ENCODE results near the gene UBR7. TPM values are rescaled to one million over a fixed set of nuclear protein-coding genes. Genes with fewer than 3 reads are reported as not detected.

Gene UBR7
- polyA plus RNA-seq, 3 donors = 39.0 to 41.8 (median 41.5) TPM

GRCh38 chr14:93245764-93246420 is 38.8 kb downstream of the UBR7 start:
- no peak for DNase-seq (ENCODE audit: low read depth in 3 of 3, low spot score in 2 of 3)

- DNase-seq (ENCODE audit: low read depth in 3 of 3, low spot score in 2 of 3) = no peak
Observed at GRCh38 chr14:93246534-93246933, 39.5 kb downstream of the UBR7 start.

- no peak for DNase-seq (ENCODE audit: low read depth in 3 of 3, low spot score in 2 of 3)
Observed at GRCh38 chr14:93249128-93249831, 42.2 kb downstream of the UBR7 start.

- DNase-seq (ENCODE audit: low read depth in 3 of 3, low spot score in 2 of 3) = no peak
Observed at GRCh38 chr14:93262446-93262845, 55.4 kb downstream of the UBR7 start.

GRCh38 chr14:93263416-93263815 is 56.4 kb downstream of the UBR7 start:
- no peak for DNase-seq (ENCODE audit: low read depth in 3 of 3, low spot score in 2 of 3)

GRCh38 chr14:93266127-93266526 is 59.1 kb downstream of the UBR7 start:
- DNase-seq (ENCODE audit: low read depth in 3 of 3, low spot score in 2 of 3) = no peak

GRCh38 chr14:93267149-93267711 is 60.2 kb downstream of the UBR7 start:
- no peak for DNase-seq (ENCODE audit: low read depth in 3 of 3, low spot score in 2 of 3)

- no peak for DNase-seq (ENCODE audit: low read depth in 3 of 3, low spot score in 2 of 3)
Observed at GRCh38 chr14:93268406-93268805, 61.4 kb downstream of the UBR7 start.

GRCh38 chr14:93269341-93270068 is 62.4 kb downstream of the UBR7 start:
- DNase-seq (ENCODE audit: low read depth in 3 of 3, low spot score in 2 of 3) = no peak

GRCh38 chr14:93271111-93271510 is 64.1 kb downstream of the UBR7 start:
- DNase-seq (ENCODE audit: low read depth in 3 of 3, low spot score in 2 of 3) = no peak

- no peak for DNase-seq (ENCODE audit: low read depth in 3 of 3, low spot score in 2 of 3)
Observed at GRCh38 chr14:93274055-93274806, 67.2 kb downstream of the UBR7 start.

GRCh38 chr14:93276031-93276716 is 69.1 kb downstream of the UBR7 start:
- no peak for DNase-seq (ENCODE audit: low read depth in 3 of 3, low spot score in 2 of 3)

Other genes starting within 250 kb of the UBR7 start
- gene ITPK1, start 91.3 kb upstream of the UBR7 start, polyA plus RNA-seq (ENCODE audit: insufficient read length in 3 of 3) = 10 to 100 TPM; 28.5 to 33.7 (median 29.7) TPM
- gene MOAP1, start 22.4 kb upstream of the UBR7 start, polyA plus RNA-seq (ENCODE audit: insufficient read length in 3 of 3) = 10 to 100 TPM; 43.9 to 48.0 (median 47.6) TPM
- 10 to 100 TPM; 43.2 to 49.0 (median 44.0) TPM for gene LYSET, start 21.9 kb upstream of the UBR7 start, polyA plus RNA-seq (ENCODE audit: insufficient read length in 3 of 3)
- gene GON7, start 191 bp upstream of the UBR7 start, polyA plus RNA-seq (ENCODE audit: insufficient read length in 3 of 3) = 10 to 100 TPM; 22.4 to 22.6 (median 22.5) TPM
- gene BTBD7, start 125.8 kb downstream of the UBR7 start, polyA plus RNA-seq (ENCODE audit: insufficient read length in 3 of 3) = 10 to 100 TPM; 48.5 to 51.5 (median 50.9) TPM
- gene COX8C, start 139.9 kb downstream of the UBR7 start, polyA plus RNA-seq (ENCODE audit: insufficient read length in 3 of 3) = under 1 TPM; 0.31 to 0.41 (median 0.32) TPM
- under 1 TPM; 0.71 to 0.87 (median 0.82) TPM for gene UNC79, start 223.7 kb downstream of the UBR7 start, polyA plus RNA-seq (ENCODE audit: insufficient read length in 3 of 3)